DOHH2 (cell line): ENCODE data around the gene VASH1.

Experiments used
- H3F3A ChIP-seq: fragments of 200-600 bp; sonication (generic), shearing (Covaris generic); 2 replicates; pipeline ENCODE4 v1.6.0; 2016; ENCODE audit warnings: antibody characterized with exemption, mild to moderate bottlenecking; ENCODE audit not compliant: control insufficient read depth, insufficient read depth
- H3K27ac ChIP-seq: fragments of 200-600 bp; sonication (generic); 2 replicates; pipeline ENCODE4 v1.5.1; 2014; ENCODE audit warnings: low read depth, mild to moderate bottlenecking, low read length, moderate library complexity
- H3K27me3 ChIP-seq: fragments of 200-600 bp; sonication (generic); 2 replicates; pipeline ENCODE4 v1.6.1; 2014; ENCODE audit warnings: mild to moderate bottlenecking, low read length, mixed read lengths; ENCODE audit not compliant: control insufficient read depth
- H3K36me3 ChIP-seq: fragments of 200-600 bp; sonication (generic); 2 replicates; pipeline ENCODE4 v1.6.1; 2014; ENCODE audit warnings: mild to moderate bottlenecking, low read length, moderate library complexity, mixed read lengths; ENCODE audit not compliant: control insufficient read depth
- H3K4me1 ChIP-seq: fragments of 200-600 bp; sonication (generic); 2 replicates; pipeline ENCODE4 v1.6.1; 2014; ENCODE audit warnings: mild to moderate bottlenecking, low read length, mixed read lengths; ENCODE audit not compliant: control insufficient read depth
- H3K4me2 ChIP-seq: fragments of 200-600 bp; sonication (generic); 2 replicates; pipeline ENCODE4 v1.6.0; 2014; ENCODE audit warnings: mild to moderate bottlenecking, low read length, moderate library complexity
- H3K4me3 ChIP-seq: fragments of 200-600 bp; sonication (generic); 2 replicates; pipeline ENCODE4 v1.5.1; 2014; ENCODE audit warnings: mild to moderate bottlenecking, low read length, mixed read lengths
- H3K79me2 ChIP-seq: fragments of 200-600 bp; sonication (generic); 2 replicates; pipeline ENCODE4 v1.6.1; 2014; ENCODE audit warnings: mild to moderate bottlenecking, low read length, mixed read lengths; ENCODE audit not compliant: control insufficient read depth
- H3K9me2 ChIP-seq: fragments of 200-600 bp; sonication (generic); replicated peaks from 2 replicates; pipeline ENCODE4 v1.6.1; 2014; ENCODE audit warnings: mild to moderate bottlenecking, low read length, mixed read lengths; ENCODE audit not compliant: control insufficient read depth
- H3K9me3 ChIP-seq: fragments of 200-600 bp; sonication (generic); 2 replicates; pipeline ENCODE4 v1.6.1; 2014; ENCODE audit warnings: antibody characterized with exemption, low read length, mixed read lengths; ENCODE audit not compliant: control insufficient read depth, insufficient read depth
- H4K20me1 ChIP-seq: fragments of 200-600 bp; sonication (generic); 2 replicates; pipeline ENCODE4 v1.6.0; 2014; ENCODE audit warnings: low read depth, mild to moderate bottlenecking, antibody characterized with exemption, low read length, moderate library complexity; ENCODE audit not compliant: control insufficient read depth, insufficient read depth
- CTCF ChIP-seq: fragments of 200-600 bp; sonication (generic); IDR thresholded peaks from one replicate; pipeline ENCODE4 v1.5.1; 2014; ENCODE audit warnings: antibody characterized with exemption, mild to moderate bottlenecking, low read depth, low read length; ENCODE audit not compliant: poor library complexity, severe bottlenecking
- EZH2phosphoT487 ChIP-seq: fragments of 200-600 bp; sonication (generic); IDR thresholded peaks from 2 replicates; pipeline ENCODE4 v1.6.1; 2017; ENCODE audit warnings: borderline replicate concordance, mild to moderate bottlenecking, antibody characterized with exemption, low read length, moderate library complexity, mixed read lengths

VASH1 gene

GRCh38 chr14:76774821-76775694 lies 13.8 kb downstream of the VASH1 start:
- Histone ChIP-seq H3K4me3 (no peak overlapping the region), H3F3A (no peaks in the 10 kb centered on the region), H3K4me1 (no peaks in the 10 kb centered on the region), H3K4me2 (no peak overlapping the region), H3K9me2 (no peaks in the 10 kb centered on the region), H4K20me1 (no peaks in the 10 kb centered on the region), H3K79me2 (no peaks in the 10 kb centered on the region), H3K27ac (no peak overlapping the region), H3K9me3 (no peaks in the 10 kb centered on the region), H3K27me3 (peaks cover 12% of the 10 kb centered on the region), H3K36me3 (no peaks in the 10 kb centered on the region)
- TF ChIP-seq EZH2phosphoT487 (no peak), CTCF (no peak)

- peaks cover 10% of the 10 kb centered on the region for H3K27me3 ChIP-seq
- H3K27ac ChIP-seq, result no peak overlapping the region
- TF ChIP-seq CTCF (no peak), EZH2phosphoT487 (no peak)
- H3K4me2 ChIP-seq, result no peak overlapping the region
- H3K9me2 ChIP-seq, result no peaks in the 10 kb centered on the region
- H3K4me3 ChIP-seq, result no peak overlapping the region
- no peaks in the 10 kb centered on the region for H3K9me3 ChIP-seq
- no peaks in the 10 kb centered on the region for H3K4me1 ChIP-seq
- H3F3A ChIP-seq, result no peaks in the 10 kb centered on the region
- no peaks in the 10 kb centered on the region for H4K20me1 ChIP-seq
- H3K36me3 ChIP-seq, result no peaks in the 10 kb centered on the region
- H3K79me2 ChIP-seq, result no peaks in the 10 kb centered on the region
These were observed 14.6 kb downstream of the VASH1 start for GRCh38 chr14:76775695-76776427.

- H3K36me3 ChIP-seq, result no peaks in the 10 kb centered on the region
- H3K4me2 ChIP-seq, result no peak overlapping the region
- no peak overlapping the region for H3K27ac ChIP-seq
- no peaks in the 10 kb centered on the region for H3K4me1 ChIP-seq
- H4K20me1 ChIP-seq, result no peaks in the 10 kb centered on the region
- peaks cover 4% of the 10 kb centered on the region; the same call in 1 of the 2 replicates for H3K27me3 ChIP-seq
- no peaks in the 10 kb centered on the region for H3K9me3 ChIP-seq
- no peaks in the 10 kb centered on the region for H3F3A ChIP-seq
- no peaks in the 10 kb centered on the region for H3K9me2 ChIP-seq
- TF ChIP-seq EZH2phosphoT487 (no peak), CTCF (no peak)
- H3K4me3 ChIP-seq, result no peak overlapping the region
- no peaks in the 10 kb centered on the region for H3K79me2 ChIP-seq
These were observed 15.4 kb downstream of the VASH1 start for GRCh38 chr14:76776428-76777251.
